Mesenchymal stem cell (in vitro differentiated cells and primary cell): Measurements from ENCODE around the gene MFAP2.

ENCODE experiments used
- DNase-seq: peaks from one replicate; pipeline ENCODE4 v3.0.0-alpha.2; 2013
- H2AFZ ChIP-seq: one replicate; pipeline ENCODE4 v1.6.1; 2013; ENCODE audit warnings: low read depth, mild to moderate bottlenecking, control low read depth, inconsistent platforms, low read length, moderate library complexity
- H2AK5ac ChIP-seq: 2 replicates; pipeline ENCODE4 v1.6.1; 2013; ENCODE audit warnings: low read length, moderate library complexity, mild to moderate bottlenecking, inconsistent platforms; ENCODE audit not compliant: severe bottlenecking
- H2BK120ac ChIP-seq: one replicate; pipeline ENCODE4 v1.6.1; 2013; ENCODE audit warnings: low read depth, mild to moderate bottlenecking, inconsistent platforms, low read length, moderate library complexity
- H2BK12ac ChIP-seq, 2 experiments: one replicate each; pipeline ENCODE4 v1.6.1; 2013; ENCODE audit warnings: inconsistent platforms in 2 of 2, low read length in 2 of 2, mild to moderate bottlenecking in 2 of 2, moderate library complexity in 2 of 2, control low read depth in 1 of 2
- H2BK15ac ChIP-seq: one replicate; pipeline ENCODE4 v1.6.1; 2013; ENCODE audit warnings: mild to moderate bottlenecking, low read depth, inconsistent platforms; ENCODE audit not compliant: poor library complexity, severe bottlenecking
- H2BK5ac ChIP-seq: 2 replicates; pipeline ENCODE4 v1.6.1; 2013; ENCODE audit warnings: low read depth, mild to moderate bottlenecking, low read length, control low read depth, inconsistent platforms; ENCODE audit not compliant: poor library complexity, severe bottlenecking
- H3K14ac ChIP-seq, 2 experiments: one replicate each; pipeline ENCODE4 v1.6.1; 2013; ENCODE audit warnings: inconsistent platforms in 2 of 2, low read length in 2 of 2, control low read depth in 1 of 2, mild to moderate bottlenecking in 1 of 2, moderate library complexity in 1 of 2
- H3K18ac ChIP-seq, 2 experiments: one replicate each; pipeline ENCODE4 v1.6.1; 2013; ENCODE audit warnings: inconsistent platforms in 2 of 2, low read length in 2 of 2, control low read depth in 1 of 2, low read depth in 1 of 2, mild to moderate bottlenecking in 1 of 2
- H3K23ac ChIP-seq, 2 experiments: one replicate each; pipeline ENCODE4 v1.6.1; 2013; ENCODE audit warnings: inconsistent platforms in 2 of 2, low read length in 2 of 2, mild to moderate bottlenecking in 2 of 2, moderate library complexity in 2 of 2, control low read depth in 1 of 2
- H3K27ac ChIP-seq: 2 replicates; pipeline ENCODE4 v1.5.1; 2013; ENCODE audit warnings: mild to moderate bottlenecking, moderate library complexity, low read length, control low read depth, inconsistent platforms; ENCODE audit not compliant: poor library complexity, severe bottlenecking
- H3K27me3 ChIP-seq, 2 experiments: 2 replicates each; pipeline versions ENCODE4 v1.6.1 to v1.7.0; 2013; ENCODE audit warnings: low read length in 2 of 2, mild to moderate bottlenecking in 2 of 2, moderate library complexity in 2 of 2, control low read depth in 1 of 2, inconsistent platforms in 1 of 2; ENCODE audit not compliant: control insufficient read depth in 1 of 2, insufficient read depth in 1 of 2
- H3K36me3 ChIP-seq, 2 experiments: 2 replicates each; pipeline versions ENCODE4 v1.6.1 to v1.7.0; 2013; ENCODE audit warnings: low read length in 2 of 2, control low read depth in 1 of 2, inconsistent platforms in 1 of 2, low read depth in 1 of 2, mild to moderate bottlenecking in 1 of 2; ENCODE audit not compliant: insufficient read depth in 2 of 2, control insufficient read depth in 1 of 2
- H3K4ac ChIP-seq, 2 experiments: one replicate each; pipeline ENCODE4 v1.6.1; 2013; ENCODE audit warnings: inconsistent platforms in 2 of 2, low read length in 2 of 2, mild to moderate bottlenecking in 2 of 2, moderate library complexity in 2 of 2, control low read depth in 1 of 2, low read depth in 1 of 2
- H3K4me1 ChIP-seq: 2 replicates; pipeline ENCODE4 v1.6.1; 2013; ENCODE audit warnings: low read depth, low read length, control low read depth; ENCODE audit not compliant: control insufficient read depth, insufficient read depth
- H3K4me2 ChIP-seq: 2 replicates; pipeline ENCODE4 v1.6.1; 2013; ENCODE audit warnings: low read length, mild to moderate bottlenecking, inconsistent platforms; ENCODE audit not compliant: poor library complexity, severe bottlenecking
- H3K4me3 ChIP-seq, 2 experiments: 2 replicates each; pipeline versions ENCODE4 v1.5.1 to v1.7.0; 2013; ENCODE audit warnings: low read length in 2 of 2, mild to moderate bottlenecking in 2 of 2, control low read depth in 1 of 2, low read depth in 1 of 2; ENCODE audit not compliant: insufficient read depth in 1 of 2
- H3K79me1 ChIP-seq: replicated peaks from 2 replicates; pipeline ENCODE4 v1.6.1; 2013; ENCODE audit warnings: mild to moderate bottlenecking, control low read depth, low read length, inconsistent platforms; ENCODE audit not compliant: poor library complexity, severe bottlenecking
- H3K9ac ChIP-seq: 2 replicates; pipeline ENCODE4 v1.7.0; 2013; ENCODE audit warnings: mild to moderate bottlenecking, low read length, moderate library complexity
- H3K9me3 ChIP-seq: 2 replicates; pipeline ENCODE4 v1.7.0; 2013; ENCODE audit warnings: mild to moderate bottlenecking, low read length; ENCODE audit not compliant: control insufficient read depth
- H4K8ac ChIP-seq: one replicate; pipeline ENCODE4 v1.6.1; 2013; ENCODE audit warnings: inconsistent platforms, mild to moderate bottlenecking, low read length, moderate library complexity
- H4K91ac ChIP-seq: one replicate; pipeline ENCODE4 v1.6.1; 2013; ENCODE audit warnings: mild to moderate bottlenecking, low read length, inconsistent platforms
- WGBS: methylation state at CpG from one replicate; pipeline ENCODE4 v1.1.7; 2013; ENCODE audit warnings: mixed read lengths; 5-methylcytosine and 5-hydroxymethylcytosine counted together

The MFAP2 gene

DNA sequence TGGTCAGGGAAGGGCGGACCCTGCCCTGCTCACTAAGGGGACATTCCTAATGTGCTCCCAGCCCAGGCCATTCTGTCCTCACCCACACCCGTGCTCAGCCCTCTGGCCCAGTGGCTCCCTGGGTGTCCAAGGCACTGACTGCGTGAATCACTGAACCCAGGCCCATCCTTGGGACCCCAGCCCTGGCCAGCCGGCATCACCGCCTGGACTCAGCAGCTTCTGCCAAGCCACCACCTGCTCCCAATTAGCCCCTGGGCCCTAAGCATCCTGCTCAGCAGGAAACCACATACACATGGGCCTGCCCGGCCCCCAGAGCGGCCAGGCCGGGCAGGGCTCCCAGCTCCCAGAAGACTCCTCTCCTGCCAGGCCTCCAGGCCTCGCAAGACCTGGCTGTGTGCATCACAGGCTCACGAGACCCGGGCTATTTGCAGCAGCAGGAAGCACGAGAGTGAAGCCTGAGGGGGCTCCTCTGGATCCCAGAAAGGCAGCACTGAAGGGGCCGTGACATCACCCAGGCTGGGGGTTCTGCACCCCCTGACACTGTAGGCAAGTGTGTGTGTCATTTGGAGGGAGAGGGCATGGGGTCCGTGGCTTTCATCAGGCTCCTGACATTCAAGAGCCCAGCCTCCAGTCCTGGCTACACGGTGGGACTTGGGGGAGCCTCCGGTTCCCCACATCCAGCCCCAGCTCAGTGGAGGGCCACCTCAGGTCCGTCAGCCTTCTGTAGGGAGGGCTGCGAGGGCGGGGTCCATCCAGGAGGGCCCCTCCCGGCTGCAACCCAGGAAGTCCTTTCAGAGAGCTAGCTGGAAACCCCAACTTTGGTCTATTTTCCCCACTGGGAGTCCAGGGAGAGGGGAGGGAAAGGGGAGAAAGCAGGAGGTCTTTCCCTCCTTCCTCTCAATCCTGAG, 1.6 kb downstream of the MFAP2 start:
- H3K27me3 ChIP-seq = no peaks in the 10 kb centered on the region
- peak; percentile 71 for DNase-seq
- H3K14ac ChIP-seq = peak overlapping the region in 1 of 2 experiments; percentile 66
- peak overlapping the region; percentile 1 for H2AK5ac ChIP-seq
- H3K27ac ChIP-seq = peak overlapping the region; percentile 53
- peak overlapping the region in 1 of 2 experiments; percentile 21 for H2BK12ac ChIP-seq
- H4K91ac ChIP-seq = peak overlapping the region; percentile 78
- H3K79me1 ChIP-seq = peaks cover 11% of the 10 kb centered on the region
- H3K23ac ChIP-seq = peak overlapping the region in 1 of 2 experiments; percentile 81
- no peak overlapping the region for H2BK15ac ChIP-seq
- H3K36me3 ChIP-seq = peaks cover 36 to 43% of the 10 kb centered on the region in 2 experiments
- peak overlapping the region; percentile 76 for H3K4me2 ChIP-seq
- no peak overlapping the region for H2BK120ac ChIP-seq
- peak overlapping the region; percentile 94 for H3K9ac ChIP-seq
- H2BK5ac ChIP-seq = peak overlapping the region; percentile 11
- H4K8ac ChIP-seq = peak overlapping the region; percentile 33
- no peak overlapping the region for H2AFZ ChIP-seq
- 49% methylated on average over 16 of the region's 20 CpGs for WGBS
- H3K9me3 ChIP-seq = no peaks in the 10 kb centered on the region
- peak overlapping the region; percentile 53 to 90 for H3K18ac ChIP-seq
- peak overlapping the region in 1 of 2 experiments; percentile 60 for H3K4ac ChIP-seq
- peaks cover 47% of the 10 kb centered on the region for H3K4me1 ChIP-seq
- H3K4me3 ChIP-seq = peak overlapping the region; percentile 79 to 98

- Histone ChIP-seq H3K4ac (no peak overlapping the region), H3K23ac (no peak overlapping the region), H3K9me3 (no peaks in the 10 kb centered on the region), H3K27me3 (no peaks in the 10 kb centered on the region), H3K9ac (peak overlapping the region; percentile 94), H2AFZ (no peak overlapping the region), H3K79me1 (peaks cover 11% of the 10 kb centered on the region), H3K4me1 (peaks cover 47% of the 10 kb centered on the region), H2BK15ac (no peak overlapping the region), H4K91ac (peak overlapping the region; percentile 76), H3K14ac (no peak overlapping the region), H2BK120ac (no peak overlapping the region), H3K36me3 (peaks cover 41 to 45% of the 10 kb centered on the region in 2 experiments), H2BK5ac (no peak overlapping the region), H3K27ac (no peak overlapping the region), H3K4me2 (peak overlapping the region; percentile 76), H3K4me3 (peak overlapping the region; percentile 79 to 98), H3K18ac (no peak overlapping the region), H2BK12ac (no peak overlapping the region), H2AK5ac (peak overlapping the region; percentile 45), H4K8ac (no peak overlapping the region)
- no peak for DNase-seq
- 90% methylated on average over 3 of the region's 4 CpGs for WGBS
These were observed 2.3 kb downstream of the MFAP2 start for GRCh38 chr1:16978139-16978538.

DNA sequence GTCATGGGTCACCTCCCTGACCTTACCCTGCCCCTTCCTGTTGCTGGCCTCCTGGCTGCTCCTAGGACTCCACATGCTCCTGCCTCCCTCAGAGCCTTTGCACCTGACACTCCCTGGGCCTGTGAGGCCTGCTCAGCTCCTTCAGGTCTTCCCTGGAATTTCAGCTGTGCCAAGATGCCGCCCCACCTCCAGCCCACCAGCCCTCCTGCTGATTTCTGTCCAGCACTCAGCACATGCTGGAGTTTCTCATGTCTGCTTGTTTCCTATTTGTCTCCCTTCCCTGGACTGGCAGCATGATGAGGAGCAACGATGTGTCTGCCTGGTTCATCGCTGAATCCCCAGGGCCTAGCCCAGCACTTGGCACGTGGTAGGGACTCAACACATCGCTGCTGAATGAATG, 3.0 kb downstream of the MFAP2 start:
- Histone ChIP-seq H3K23ac (no peak overlapping the region), H3K4ac (no peak overlapping the region), H3K18ac (no peak overlapping the region), H2BK15ac (no peak overlapping the region), H3K14ac (no peak overlapping the region), H3K4me3 (no peak overlapping the region), H3K27me3 (no peaks in the 10 kb centered on the region), H3K36me3 (peaks cover 45 to 51% of the 10 kb centered on the region in 2 experiments), H2BK12ac (no peak overlapping the region), H4K8ac (no peak overlapping the region), H3K79me1 (peaks cover 11% of the 10 kb centered on the region), H2AFZ (no peak overlapping the region), H2AK5ac (no peak overlapping the region), H4K91ac (no peak overlapping the region), H2BK5ac (no peak overlapping the region), H3K4me1 (peaks cover 52% of the 10 kb centered on the region), H3K4me2 (no peak overlapping the region), H3K9ac (no peak overlapping the region), H3K9me3 (no peaks in the 10 kb centered on the region), H3K27ac (no peak overlapping the region), H2BK120ac (no peak overlapping the region)
- 96% methylated on average over 5 of the region's 5 CpGs for WGBS
- no peak for DNase-seq

GRCh38 chr1:16976966-16977365, 3.5 kb downstream of the MFAP2 start:
- no peak overlapping the region for H3K23ac ChIP-seq
- peaks cover 45 to 55% of the 10 kb centered on the region in 2 experiments for H3K36me3 ChIP-seq
- H3K9ac ChIP-seq = no peak overlapping the region
- H3K27ac ChIP-seq = no peak overlapping the region
- H4K8ac ChIP-seq = no peak overlapping the region
- H2AFZ ChIP-seq = no peak overlapping the region
- DNase-seq = no peak
- H3K27me3 ChIP-seq = no peaks in the 10 kb centered on the region
- H3K14ac ChIP-seq = no peak overlapping the region
- no peak overlapping the region for H3K4me3 ChIP-seq
- H3K79me1 ChIP-seq = peaks cover 11% of the 10 kb centered on the region
- H3K4me1 ChIP-seq = peaks cover 55% of the 10 kb centered on the region
- no peak overlapping the region for H2AK5ac ChIP-seq
- no peak overlapping the region for H2BK12ac ChIP-seq
- no peak overlapping the region for H2BK15ac ChIP-seq
- H3K4ac ChIP-seq = no peak overlapping the region
- H2BK120ac ChIP-seq = no peak overlapping the region
- WGBS = 85% methylated on average over 16 of the region's 16 CpGs
- peak overlapping the region; percentile 54 for H4K91ac ChIP-seq
- no peak overlapping the region for H3K18ac ChIP-seq
- no peak overlapping the region for H2BK5ac ChIP-seq
- H3K4me2 ChIP-seq = no peak overlapping the region
- H3K9me3 ChIP-seq = no peaks in the 10 kb centered on the region
